ENCODE results near the gene SPOCK1.

SPOCK1 gene

GRCh38 chr5:137136991-137137632, 362.0 kb downstream of the SPOCK1 start:
- no peak for DNase-seq

DNA sequence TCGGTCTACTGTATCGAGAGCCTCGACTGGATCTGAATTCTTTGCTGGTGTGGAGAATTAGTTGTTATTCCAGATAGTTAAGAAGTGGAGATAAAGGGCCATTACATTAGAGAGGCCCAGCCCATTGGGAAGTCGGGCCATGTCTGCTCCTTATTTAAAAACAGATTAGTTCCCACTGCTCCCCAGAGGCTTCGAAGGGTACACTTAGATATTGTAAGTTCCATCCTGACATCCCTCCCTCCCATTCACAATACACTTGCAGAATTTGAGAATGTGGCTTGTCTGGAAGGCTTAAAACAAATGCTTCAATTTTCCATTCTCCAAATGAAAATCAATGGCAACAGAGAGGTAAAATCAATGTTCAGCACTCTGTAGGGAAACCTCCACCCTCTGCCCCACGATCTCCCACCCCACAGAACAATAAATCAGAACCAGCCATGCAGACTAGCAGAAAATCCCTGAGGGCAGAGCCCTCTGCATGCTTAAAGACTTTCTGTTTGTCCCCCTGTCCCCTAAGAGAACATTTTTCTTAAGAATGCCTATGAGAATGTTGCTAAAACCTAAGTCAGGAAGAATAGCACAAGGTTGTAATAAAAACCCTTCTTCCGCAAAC, 364.1 kb downstream of the SPOCK1 start:
- DNase-seq = no peak

GRCh38 chr5:137129886-137130680, 369.0 kb downstream of the SPOCK1 start:
- DNase-seq = no peak

DNA sequence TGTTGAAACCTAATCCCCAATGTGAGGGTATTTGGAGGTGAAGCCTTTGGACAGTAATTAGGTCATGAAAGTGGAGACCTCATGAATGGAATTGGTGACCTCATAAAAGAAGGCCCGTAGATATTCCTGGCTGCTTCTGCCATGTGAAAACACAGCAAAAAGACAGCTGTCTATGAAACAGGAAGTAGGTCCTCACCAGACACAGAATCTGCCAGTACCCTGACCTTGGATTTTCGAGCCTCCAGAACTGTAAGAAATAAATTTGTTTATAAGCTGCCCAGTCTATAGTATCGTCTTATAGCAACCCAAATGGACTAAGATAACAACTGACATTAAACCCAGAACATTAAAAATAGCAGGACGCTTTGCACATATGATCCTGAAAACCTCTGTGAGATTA, 371.1 kb downstream of the SPOCK1 start:
- DNase-seq = no peak

DNA sequence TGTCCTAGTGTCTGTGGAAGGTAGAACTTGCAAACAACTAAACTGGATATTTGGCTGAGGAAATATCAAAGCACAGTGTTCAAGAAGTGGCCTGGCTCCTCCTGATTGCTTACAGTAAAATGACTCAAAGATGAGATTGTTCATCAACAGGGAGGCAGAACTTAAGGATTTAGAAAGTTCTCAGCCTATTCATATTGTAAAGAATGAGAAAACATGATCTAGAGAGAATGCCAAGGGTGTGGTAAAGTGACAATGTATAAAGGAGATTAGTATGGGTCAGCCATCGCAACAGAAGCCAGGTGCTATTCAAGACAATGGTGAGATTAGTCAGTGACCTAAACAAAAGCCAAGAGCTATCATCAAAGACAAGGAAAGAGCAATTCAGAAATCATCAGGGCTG, 372.3 kb downstream of the SPOCK1 start:
- DNase-seq = no peak

- no peak for DNase-seq
Observed at GRCh38 chr5:137122558-137122957, 376.6 kb downstream of the SPOCK1 start.

DNA sequence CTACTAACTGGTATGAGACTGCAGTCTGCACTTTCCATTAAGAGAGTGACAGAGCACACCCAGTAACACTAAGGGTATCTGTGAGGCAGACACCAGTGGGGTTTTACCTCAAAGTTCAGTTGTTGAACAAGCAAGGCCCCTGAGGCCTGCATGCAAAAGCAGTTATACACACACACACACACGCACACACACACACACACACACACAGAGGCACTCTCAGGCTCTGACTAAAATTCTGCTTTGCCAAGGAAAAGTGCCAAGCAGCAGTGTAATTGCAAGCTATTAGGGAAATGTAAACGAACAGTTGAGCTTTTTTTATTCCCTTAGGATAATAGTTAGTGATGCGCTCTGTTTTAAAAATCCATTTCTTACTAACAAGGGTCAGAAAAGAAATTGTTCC, 377.1 kb downstream of the SPOCK1 start:
- DNase-seq = no peak

DNA sequence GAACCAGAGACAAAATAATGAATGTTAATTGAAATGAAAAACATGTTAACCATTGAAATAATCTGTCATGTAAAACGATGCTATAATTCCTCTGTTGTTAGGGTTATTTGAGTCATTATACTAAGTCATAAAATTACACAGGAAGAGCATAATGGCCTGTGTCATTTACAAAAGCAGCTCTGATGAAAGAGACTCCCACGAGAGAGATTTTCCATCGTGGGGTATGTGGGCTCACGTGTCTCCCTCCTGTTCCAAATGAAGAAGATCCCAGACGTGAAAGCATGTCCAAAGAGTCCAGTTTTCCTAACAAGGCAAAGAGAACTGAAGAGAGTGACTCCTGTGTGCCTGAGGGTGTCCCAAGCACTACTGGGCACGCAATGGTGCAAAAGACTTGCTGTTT, 379.8 kb downstream of the SPOCK1 start:
- no peak for DNase-seq

DNA sequence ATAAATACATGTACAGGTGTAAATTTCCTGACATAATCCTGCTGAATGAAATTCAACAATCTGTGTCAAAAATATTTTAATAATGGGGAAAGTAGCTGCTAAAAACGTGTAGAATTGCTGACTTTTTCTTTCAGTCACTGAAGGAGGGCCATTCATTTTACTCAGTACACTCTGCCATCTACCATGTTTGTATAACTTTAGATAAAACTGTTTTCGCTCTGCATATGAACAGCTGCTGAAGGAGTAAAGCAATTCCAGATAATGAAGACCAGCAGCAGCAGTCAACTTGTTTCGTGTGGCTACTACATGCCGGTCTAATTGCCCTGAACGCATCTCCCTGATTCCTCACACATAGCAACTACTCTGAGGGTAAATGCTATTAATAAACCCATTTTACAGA, 380.5 kb downstream of the SPOCK1 start:
- no peak for DNase-seq

DNA sequence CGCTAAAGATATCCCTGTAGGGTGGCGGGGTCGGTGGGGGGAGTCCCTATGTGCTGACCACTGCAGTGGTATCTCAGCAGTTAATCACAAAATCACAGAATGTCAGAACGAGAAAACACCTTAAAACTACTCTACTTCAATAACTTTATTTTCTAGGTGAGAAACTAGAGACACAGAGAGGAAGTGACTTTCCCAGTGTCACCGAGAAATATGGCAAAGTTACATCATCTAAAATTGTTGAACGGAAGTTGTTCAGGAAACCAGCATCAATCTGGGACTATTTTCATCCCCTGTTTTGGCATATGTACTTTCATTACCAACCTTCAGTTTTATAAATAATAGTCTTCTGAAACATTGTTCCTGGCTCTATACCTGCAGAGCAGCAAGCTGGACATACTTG, 384.0 kb downstream of the SPOCK1 start:
- DNase-seq = no peak

DNA sequence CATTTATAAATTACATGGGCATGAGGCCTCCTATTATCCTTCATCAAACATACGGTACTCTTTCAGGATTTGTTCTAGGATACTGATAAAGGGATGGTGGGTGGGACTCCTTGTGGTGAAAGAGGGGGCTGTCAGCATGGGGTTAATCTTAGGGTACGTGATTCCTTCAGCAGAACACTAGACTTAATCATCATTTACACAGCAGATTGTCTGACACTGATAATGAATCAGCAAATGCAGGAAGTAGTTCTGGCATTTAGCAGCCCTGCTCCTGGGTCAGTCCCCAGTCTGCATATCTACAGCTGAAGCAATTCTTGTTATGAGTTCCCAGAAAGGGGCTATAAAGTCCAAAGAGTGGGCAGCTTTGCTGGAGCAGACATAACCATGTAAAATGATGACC, 384.6 kb downstream of the SPOCK1 start:
- DNase-seq = no peak

DNA sequence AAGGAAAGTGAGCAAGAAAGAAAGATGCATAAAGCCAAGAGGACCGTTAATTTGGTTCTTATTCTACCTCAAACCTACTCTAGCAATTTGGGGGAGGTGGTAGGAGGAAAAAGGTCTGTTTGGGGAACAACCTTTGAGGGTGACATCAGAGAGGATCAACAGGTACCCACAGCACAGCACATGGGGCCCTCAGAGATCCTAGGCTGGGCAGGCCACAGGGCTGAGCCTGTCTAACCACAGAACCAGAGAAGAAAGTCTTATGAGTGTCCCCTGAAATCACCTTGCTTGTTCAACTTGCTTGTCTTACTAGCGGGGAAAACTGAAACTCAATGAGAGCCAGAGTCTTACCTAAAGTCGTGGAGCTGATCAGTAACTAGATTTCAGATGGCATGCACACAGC, 385.2 kb downstream of the SPOCK1 start:
- DNase-seq = no peak

GRCh38 chr5:137113161-137113560, 386.0 kb downstream of the SPOCK1 start:
- no peak for DNase-seq

DNA sequence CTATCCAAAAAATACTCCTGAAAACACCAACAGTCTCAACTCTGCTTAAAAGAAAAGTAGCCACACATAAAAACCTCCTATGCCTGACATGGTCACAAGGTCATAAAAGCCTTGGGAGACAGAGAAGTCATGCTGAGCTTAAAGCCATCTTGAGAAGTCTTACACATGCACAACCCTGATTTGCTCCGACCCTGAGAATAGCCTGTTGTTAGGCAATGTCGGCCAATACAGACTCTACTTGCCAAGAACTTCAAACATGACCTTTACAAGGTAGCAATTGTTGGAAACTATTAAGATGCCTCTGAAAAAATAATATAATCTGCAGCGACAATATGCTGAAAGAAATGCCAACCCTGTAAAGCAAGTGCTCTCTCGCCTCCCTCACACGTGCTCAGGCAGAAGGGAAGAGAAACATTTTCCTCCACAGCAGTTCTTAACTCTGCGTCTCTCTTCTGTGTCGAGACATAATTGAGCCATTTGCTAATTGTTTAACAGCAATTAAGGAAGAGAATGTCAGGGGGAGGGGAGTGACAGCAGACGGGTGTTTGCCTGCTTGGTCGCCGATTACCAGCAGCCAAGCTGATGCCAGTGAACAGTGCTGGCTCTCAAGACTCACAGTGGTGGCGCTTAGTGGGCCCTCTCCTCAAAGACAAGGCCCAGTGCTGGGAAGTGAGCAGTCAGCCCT, 393.6 kb downstream of the SPOCK1 start:
- no peak for DNase-seq

GRCh38 chr5:137101544-137101943, 397.6 kb downstream of the SPOCK1 start:
- DNase-seq = no peak

- DNase-seq = no peak
Observed at GRCh38 chr5:137099651-137100050, 399.5 kb downstream of the SPOCK1 start.

DNA sequence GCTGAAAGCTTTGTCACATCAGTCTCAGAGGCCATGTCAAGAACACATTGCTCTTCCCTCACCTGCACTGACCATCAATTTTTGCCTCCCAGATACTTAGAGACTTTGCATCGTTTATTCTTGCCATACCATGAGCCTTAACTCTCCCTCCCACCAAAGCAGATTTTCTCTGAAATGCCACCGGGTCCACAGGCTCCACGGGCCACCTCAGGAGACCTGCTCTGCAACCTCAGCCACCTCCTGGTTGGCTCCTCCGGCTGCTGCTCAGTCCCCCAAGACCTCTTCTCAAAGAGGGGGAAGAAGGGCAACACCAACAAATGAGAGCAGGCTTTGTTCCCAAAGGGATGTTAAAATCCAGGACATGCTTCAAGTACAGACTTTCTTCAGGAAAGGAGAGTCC, 400.5 kb downstream of the SPOCK1 start:
- no peak for DNase-seq

DNA sequence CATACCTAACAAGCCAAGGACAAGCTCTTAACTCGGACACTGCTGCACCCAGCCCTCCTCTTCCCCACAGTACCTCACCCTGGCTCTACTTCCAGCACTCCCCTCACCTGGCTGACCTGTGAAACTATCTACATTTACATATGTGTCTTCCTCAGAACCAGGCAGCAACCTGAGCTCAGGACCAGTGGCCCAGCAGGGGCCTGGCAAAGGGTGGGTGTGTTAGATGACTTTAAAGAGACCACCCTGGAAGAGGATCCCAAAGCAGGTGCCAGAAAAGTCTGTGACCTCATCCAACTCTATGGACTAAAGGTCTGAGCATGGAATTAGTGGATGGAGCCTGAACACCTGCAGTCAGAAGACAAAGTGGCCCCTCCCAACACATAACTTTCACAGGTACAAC, 400.9 kb downstream of the SPOCK1 start:
- no peak for DNase-seq

DNA sequence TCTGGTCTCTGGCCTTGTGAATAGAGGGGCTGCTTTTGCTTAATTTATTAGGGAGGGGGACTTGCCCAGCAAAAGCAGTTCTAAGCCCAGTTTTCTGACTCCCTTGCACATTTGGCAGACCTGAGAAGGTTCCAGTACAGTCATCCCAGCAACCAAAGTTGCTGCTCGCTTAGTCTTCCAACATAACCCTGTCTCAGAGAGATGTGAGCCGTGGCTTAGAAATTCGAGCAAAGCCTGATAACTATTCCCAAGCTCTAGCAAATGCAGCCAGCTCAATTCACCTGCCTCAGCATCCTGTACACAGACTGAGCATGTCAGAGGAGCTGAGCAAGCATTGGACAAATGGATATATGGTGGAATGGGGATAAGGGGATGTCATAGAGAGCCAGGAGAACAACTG, 401.9 kb downstream of the SPOCK1 start:
- DNase-seq = no peak

- DNase-seq = no peak
Observed at GRCh38 chr5:137096149-137097103, 402.7 kb downstream of the SPOCK1 start.

DNA sequence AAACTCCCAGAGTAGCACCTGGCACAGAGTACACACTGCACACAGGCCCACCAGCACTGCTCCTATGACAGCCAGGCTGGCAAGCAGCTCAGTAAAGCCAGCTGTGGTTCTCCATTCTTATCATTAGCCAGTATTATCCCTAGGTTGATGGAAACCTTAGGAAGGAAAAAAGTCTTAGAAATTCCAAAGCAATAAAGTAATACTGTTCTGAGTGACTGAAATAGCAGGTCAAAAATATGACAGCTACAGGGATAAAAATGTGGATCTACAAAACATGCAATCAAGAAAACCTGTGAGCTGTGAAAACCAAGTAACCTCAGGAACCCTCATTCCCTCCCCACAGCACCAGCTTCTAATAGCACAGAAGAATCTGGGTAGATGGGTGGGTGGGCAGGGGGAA, 403.5 kb downstream of the SPOCK1 start:
- no peak for DNase-seq

GRCh38 chr5:137092831-137093230, 406.3 kb downstream of the SPOCK1 start:
- no peak for DNase-seq

DNA sequence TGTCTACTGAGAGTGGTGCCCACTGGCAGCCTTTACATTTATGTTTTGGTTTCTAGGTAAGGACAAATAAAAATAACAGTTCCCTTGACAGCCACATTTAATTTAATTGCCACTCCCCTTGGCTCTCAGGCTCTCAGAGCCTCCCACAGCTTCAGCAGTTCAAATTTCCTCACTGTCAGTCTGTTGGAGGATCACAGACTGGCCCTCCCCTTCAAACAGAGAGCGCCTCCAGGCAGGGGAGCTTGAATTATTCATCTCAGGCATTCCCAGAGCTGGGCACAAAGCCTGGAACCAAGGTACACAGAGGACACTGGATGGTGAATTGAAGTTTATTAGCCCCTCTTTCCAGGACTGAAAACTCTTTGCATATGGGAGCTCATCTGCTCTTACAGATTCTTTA, 407.7 kb downstream of the SPOCK1 start:
- DNase-seq = no peak
